Immature natural killer cell (primary cell): ENCODE data around the gene NDFIP2. TPM values are rescaled to one million over a fixed set of nuclear protein-coding genes. Genes with fewer than 3 reads are reported as not detected.
"Not testable (repeated sequence)": the region's sequence is repeated elsewhere in the genome, so short reads cannot be mapped to it uniquely, and the experiment has no call there.

ENCODE experiments used
- DNase-seq, 3 donors: peaks; one replicate each; pipeline ENCODE4 v3.0.0; 2022; ENCODE audit warnings: mixed read lengths in 1 of 3
- H3K27ac Mint-ChIP-seq, 6 donors: one replicate each; pipeline ENCODE4 v1.8.0; 2020; ENCODE audit warnings: mixed read lengths in 6 of 6, mild to moderate bottlenecking in 5 of 6, inconsistent platforms in 4 of 6, moderate library complexity in 3 of 6
- H3K27me3 Mint-ChIP-seq, 3 donors: one replicate each; pipeline ENCODE4 v1.8.0; 2020 to 2021; ENCODE audit warnings: low read depth in 3 of 3, mild to moderate bottlenecking in 3 of 3, mixed read lengths in 3 of 3, moderate library complexity in 3 of 3, inconsistent platforms in 1 of 3
- H3K36me3 Mint-ChIP-seq, 3 donors: one replicate each; pipeline ENCODE4 v1.8.0; 2020; ENCODE audit warnings: mixed read lengths in 3 of 3, inconsistent platforms in 2 of 3, mild to moderate bottlenecking in 2 of 3
- H3K4me1 Mint-ChIP-seq, 2 donors: one replicate each; pipeline ENCODE4 v1.8.0; 2020; ENCODE audit warnings: inconsistent platforms in 2 of 2, mild to moderate bottlenecking in 2 of 2, mixed read lengths in 2 of 2, moderate library complexity in 1 of 2
- H3K4me3 Mint-ChIP-seq, 5 donors: one replicate each; pipeline ENCODE4 v1.8.0; 2020; ENCODE audit warnings: mild to moderate bottlenecking in 5 of 5, mixed read lengths in 5 of 5, inconsistent platforms in 3 of 5, moderate library complexity in 3 of 5
- H3K9me3 Mint-ChIP-seq, 6 donors: one replicate each; pipeline ENCODE4 v1.8.0; 2020; ENCODE audit warnings: mild to moderate bottlenecking in 6 of 6, mixed read lengths in 6 of 6, inconsistent platforms in 4 of 6, moderate library complexity in 3 of 6
- polyA plus RNA-seq, 3 donors: library from polyadenylated mRNA; unstranded; fragments of 300-500 nt; fragmentation: Illumina TruSeq; gene quantifications; one replicate each; pipeline ENCODE4 v1.2.3, GENCODE V29; 2021

NDFIP2 gene
- polyA plus RNA-seq, 3 donors from 2014 or later, result 2.6 to 6.1 (median 5.6) TPM

DNA sequence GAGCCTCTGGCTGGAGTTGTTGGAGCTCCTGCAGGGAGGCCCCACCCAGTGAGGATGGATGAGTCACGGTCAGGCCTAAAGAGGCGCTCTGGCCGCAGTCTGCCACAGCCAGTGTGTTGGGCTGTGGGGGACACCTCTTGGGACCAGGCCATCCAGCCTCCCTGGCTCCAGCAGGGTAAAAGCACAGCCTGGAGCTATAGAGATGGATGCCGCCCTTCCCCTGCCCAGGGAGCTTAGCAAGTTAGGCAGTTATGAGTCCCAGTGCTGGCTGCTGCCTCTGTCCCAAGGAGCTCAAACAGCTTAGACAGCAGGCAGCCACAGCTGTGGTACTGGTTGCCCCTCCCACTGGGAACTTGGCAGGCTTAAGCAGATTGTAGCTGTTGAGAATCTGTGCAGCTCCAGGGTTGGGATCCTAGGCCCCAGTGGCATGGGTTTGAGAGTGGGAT lies 100.9 kb downstream of the NDFIP2 start:
- H3K27ac Mint-ChIP-seq, result no peak overlapping the region
- H3K4me1 Mint-ChIP-seq, result no peaks in the 10 kb centered on the region
- no peak overlapping the region for H3K4me3 Mint-ChIP-seq
- H3K27me3 Mint-ChIP-seq, result peaks cover 1 to 3% (median 2%) of the 10 kb centered on the region in 3 donors
- no peaks in the 10 kb centered on the region for H3K36me3 Mint-ChIP-seq
- DNase-seq, result no peak
- peaks cover 2 to 13% (median 5%) of the 10 kb centered on the region in 6 donors for H3K9me3 Mint-ChIP-seq

DNA sequence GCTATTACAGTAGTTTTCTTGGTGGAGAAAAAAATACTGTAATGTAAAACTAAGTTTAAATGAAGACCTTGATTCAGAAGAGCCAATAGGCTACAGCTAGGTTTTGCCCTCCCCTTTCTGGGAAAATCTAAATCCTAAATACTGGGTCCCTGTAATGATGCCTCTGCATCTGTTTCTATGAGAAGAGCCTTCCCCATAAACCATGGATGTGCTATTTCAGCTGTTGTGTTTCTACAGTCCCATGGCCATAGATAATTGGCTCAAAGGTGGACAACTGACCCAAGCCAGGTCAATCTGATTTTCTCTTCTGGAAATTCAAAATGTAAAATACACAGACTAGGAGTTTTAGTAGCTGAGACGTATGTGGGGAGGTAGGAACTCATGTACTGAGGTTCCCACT lies 101.9 kb downstream of the NDFIP2 start:
- Mint-ChIP-seq H3K4me3 (no peak overlapping the region), H3K9me3 (peaks cover 0 to 6% (median 2%) of the 10 kb centered on the region in 6 donors), H3K4me1 (no peaks in the 10 kb centered on the region), H3K27me3 (peaks cover 0 to 3% (median 2%) of the 10 kb centered on the region in 3 donors), H3K36me3 (no peaks in the 10 kb centered on the region), H3K27ac (no peak overlapping the region)
- no peak for DNase-seq

DNA sequence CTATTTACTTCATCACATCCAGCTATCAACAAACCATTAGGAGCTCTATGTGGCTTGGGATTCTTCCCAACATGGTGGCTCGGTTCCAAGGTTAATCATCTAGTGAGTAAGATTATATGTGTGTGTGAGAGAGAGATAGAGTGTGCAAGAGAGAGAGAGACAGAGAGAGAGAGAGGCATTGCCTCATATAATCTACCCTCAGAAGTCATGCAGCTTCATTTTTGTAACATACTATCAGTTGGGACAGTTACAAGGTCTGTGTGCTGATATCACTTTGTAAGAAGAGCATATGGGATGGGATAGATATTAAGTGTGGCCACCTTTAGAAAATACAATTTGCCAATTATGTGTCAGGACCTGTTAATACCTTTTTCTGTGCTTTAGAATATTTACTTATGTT lies 104.1 kb downstream of the NDFIP2 start:
- H3K9me3 Mint-ChIP-seq, result peaks cover 0 to 14% (median 4%) of the 10 kb centered on the region in 6 donors
- no peak overlapping the region for H3K27ac Mint-ChIP-seq
- peaks cover 0 to 4% (median 3%) of the 10 kb centered on the region in 3 donors for H3K27me3 Mint-ChIP-seq
- H3K4me1 Mint-ChIP-seq, result no peaks in the 10 kb centered on the region
- no peak overlapping the region for H3K4me3 Mint-ChIP-seq
- DNase-seq, result no peak
- H3K36me3 Mint-ChIP-seq, result no peaks in the 10 kb centered on the region

DNA sequence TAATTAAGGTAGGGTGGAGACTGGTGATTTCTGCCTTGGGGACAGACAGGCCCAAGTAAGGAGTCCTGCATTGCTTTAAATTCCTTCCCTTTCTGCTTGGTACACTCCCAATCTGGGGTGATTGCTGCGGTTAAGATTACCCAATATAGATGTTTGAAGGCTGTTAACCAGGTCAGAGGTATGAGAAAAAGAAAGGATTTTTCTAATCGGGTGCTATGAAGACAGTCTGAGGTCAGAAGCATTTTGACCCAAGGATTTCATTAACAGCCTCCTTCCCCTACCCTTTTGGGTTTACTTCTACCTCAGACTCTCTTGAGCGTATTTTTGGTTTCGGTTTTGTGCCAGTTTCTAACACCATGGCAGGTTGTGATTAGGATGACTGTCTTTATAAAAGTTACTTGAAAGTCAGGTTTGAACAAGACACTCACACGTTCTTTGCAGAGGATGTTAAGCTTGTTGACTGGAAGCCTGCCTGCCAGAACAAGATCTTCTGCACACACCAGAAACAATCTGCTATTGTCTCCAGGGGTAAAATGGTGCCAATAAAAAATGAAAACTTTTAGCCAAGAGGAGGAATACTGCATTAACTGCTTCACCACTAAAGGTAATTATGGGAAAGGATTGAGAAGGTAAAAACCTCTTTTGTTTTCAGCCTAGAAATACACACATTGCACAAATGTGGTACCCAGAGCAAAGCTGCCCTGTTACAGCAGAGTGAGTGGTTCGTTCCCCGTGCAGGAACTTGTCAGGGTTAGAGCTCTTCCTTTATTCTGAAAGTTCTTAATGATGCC lies 108.8 kb downstream of the NDFIP2 start:
- no peak overlapping the region for H3K4me3 Mint-ChIP-seq
- no peaks in the 10 kb centered on the region for H3K36me3 Mint-ChIP-seq

DNA sequence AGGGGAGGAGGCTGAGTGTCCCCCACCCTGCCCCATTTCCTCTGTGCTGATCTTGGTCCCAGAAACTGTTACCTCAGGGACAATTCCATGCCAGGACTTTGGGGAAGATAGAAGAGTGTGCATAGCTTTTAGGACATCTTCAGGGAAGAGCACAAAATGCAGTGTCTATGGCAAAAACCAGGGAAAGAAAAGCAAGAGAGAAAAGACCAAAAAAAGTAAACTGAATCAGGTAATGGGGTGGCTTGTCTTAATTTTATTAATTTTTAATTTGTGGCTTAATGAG lies 109.4 kb downstream of the NDFIP2 start:
- peaks cover 2 to 4% (median 3%) of the 10 kb centered on the region in 3 donors for H3K27me3 Mint-ChIP-seq
- no peak overlapping the region for H3K4me3 Mint-ChIP-seq
- no peak overlapping the region for H3K27ac Mint-ChIP-seq
- peaks cover 0 to 9% (median 5%) of the 10 kb centered on the region in 6 donors for H3K9me3 Mint-ChIP-seq
- H3K4me1 Mint-ChIP-seq, result no peaks in the 10 kb centered on the region
- H3K36me3 Mint-ChIP-seq, result no peaks in the 10 kb centered on the region
- DNase-seq, result no peak

More for the DNA sequence above, 108.8 kb downstream of the NDFIP2 start:
- Mint-ChIP-seq H3K4me1 (no peaks in the 10 kb centered on the region), H3K9me3 (peaks cover 0 to 13% (median 5%) of the 10 kb centered on the region in 6 donors), H3K27me3 (peaks cover 2 to 4% (median 3%) of the 10 kb centered on the region in 3 donors), H3K27ac (no peak overlapping the region)
- no peak for DNase-seq

DNA sequence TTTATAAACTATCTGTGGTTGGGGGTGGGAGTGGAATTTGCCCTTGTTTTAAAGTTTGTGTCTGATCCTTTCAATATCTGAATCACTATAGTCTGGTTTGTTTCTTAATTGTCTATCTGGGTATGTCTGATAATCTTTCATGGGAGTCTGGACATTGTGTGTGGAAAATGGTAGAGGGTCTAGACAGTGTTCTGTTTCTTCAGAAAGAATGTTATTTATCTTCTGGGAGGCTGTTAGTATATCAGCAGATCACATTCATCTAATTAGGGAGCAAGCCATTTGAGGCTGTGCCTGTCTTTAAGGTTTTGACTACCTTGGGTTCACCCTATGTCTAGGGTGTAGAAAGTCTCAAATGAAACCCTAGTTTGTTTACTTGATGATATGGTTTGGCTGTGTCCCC lies 110.5 kb downstream of the NDFIP2 start:
- no peak overlapping the region for H3K27ac Mint-ChIP-seq
- DNase-seq, result no peak

DNA sequence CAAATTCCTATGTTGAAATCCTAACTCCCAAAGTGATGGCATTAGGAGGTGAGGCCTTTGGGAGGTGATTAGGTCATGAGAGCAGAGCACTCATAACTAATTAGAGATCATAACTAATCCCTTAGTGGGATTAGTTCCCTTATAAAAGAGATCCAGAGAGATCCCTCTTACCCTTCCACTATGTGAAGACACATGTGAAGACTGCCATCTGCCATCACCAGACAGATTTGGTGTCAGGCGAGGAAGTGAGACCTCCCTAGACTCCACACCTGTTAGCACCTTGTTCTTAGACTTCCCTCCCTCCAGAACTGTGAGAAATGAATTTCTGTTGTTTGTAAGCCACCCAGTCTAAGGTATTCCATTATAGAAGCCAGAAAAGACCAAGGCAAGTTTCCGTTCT lies 112.2 kb downstream of the NDFIP2 start:
- Mint-ChIP-seq H3K36me3 (no peaks in the 10 kb centered on the region), H3K27ac (no peak overlapping the region), H3K27me3 (peaks cover 1 to 3% (median 2%) of the 10 kb centered on the region in 3 donors), H3K9me3 (peaks cover 0 to 7% (median 3%) of the 10 kb centered on the region in 6 donors), H3K4me3 (no peak overlapping the region), H3K4me1 (no peaks in the 10 kb centered on the region)
- no peak for DNase-seq

More for the DNA sequence above, 110.5 kb downstream of the NDFIP2 start:
- H3K36me3 Mint-ChIP-seq, result no peaks in the 10 kb centered on the region
- peaks cover 0 to 8% (median 5%) of the 10 kb centered on the region in 6 donors for H3K9me3 Mint-ChIP-seq
- H3K4me1 Mint-ChIP-seq, result no peaks in the 10 kb centered on the region
- H3K4me3 Mint-ChIP-seq, result no peak overlapping the region
- H3K27me3 Mint-ChIP-seq, result peaks cover 1 to 3% (median 2%) of the 10 kb centered on the region in 3 donors

DNA sequence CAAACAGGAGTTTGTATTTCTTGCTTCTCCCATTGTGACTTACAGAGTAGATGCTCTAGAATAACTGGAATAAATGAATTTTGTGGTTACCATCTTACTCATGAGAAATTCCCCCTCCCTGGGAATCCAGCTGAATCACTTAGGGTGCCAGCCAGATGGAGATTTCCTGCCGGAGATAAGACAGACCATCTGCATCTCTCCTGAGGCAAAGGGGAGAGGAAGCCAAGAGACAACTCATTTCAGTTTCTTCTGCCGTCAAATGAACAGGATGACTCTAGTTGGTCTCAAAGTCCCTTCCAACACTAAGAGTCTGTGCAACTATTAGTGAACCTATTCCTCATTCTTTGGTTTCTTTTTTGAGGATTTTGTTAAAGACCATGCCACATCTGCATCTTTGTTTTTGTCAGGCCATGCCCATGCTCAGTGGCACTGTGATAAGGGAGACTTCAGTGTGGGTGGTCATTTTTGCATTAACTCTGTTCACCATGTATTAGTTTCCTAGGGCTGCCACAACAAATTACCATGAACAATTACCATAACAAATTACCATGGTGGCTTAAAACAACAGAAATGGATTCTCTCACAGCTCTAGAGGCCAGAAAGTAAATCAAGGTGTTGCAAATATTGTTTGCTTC lies 112.8 kb downstream of the NDFIP2 start:
- Mint-ChIP-seq H3K27ac (no peak overlapping the region), H3K36me3 (no peaks in the 10 kb centered on the region), H3K4me1 (no peaks in the 10 kb centered on the region), H3K9me3 (peaks cover 0 to 4% (median 0%) of the 10 kb centered on the region in 6 donors), H3K27me3 (peaks cover under 1 to 3% (median 1%) of the 10 kb centered on the region in 3 donors), H3K4me3 (no peak overlapping the region)
- no peak for DNase-seq

DNA sequence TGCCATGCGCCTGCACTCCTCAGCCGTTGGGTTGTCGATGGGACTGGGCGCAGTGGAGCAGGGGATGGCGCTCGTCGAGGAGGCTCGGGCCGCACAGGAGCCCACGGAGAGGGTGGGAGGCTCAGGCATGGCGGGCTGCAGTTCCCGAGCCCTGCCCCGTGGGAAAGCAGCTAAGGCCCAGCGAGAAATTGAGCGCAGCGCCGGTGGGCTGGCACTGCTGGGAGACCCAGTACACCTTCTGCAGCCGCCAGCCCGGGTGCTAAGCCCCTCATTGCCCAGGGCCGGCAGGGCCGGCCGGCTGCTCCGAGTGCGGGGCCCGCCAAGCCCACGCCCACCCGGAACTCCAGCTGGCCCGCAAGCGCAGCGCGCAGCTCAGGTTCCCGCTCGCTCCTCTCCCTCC lies 119.2 kb downstream of the NDFIP2 start:
- not testable (repeated sequence) for H3K4me1 Mint-ChIP-seq, H3K27ac Mint-ChIP-seq, DNase-seq, H3K9me3 Mint-ChIP-seq, H3K4me3 Mint-ChIP-seq, H3K36me3 Mint-ChIP-seq, H3K27me3 Mint-ChIP-seq

DNA sequence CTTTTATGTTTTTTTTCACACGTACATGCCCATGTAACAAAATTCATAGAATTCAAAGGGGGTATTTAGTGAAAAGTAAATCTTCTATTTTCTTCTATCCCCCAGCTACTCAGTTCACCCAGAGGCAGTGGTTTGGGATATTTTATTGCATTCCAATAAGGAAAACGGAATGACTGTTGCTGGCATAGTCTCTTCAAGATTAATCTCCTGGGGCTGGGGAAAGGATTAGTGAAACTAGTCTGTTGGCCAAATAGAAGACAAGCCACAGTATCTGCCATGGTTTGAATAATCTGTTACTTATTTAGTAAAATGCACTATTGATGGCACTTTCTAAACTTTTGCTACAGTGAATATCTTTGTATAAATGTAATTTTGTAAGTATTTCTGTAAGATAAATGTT lies 122.0 kb downstream of the NDFIP2 start:
- no peak for DNase-seq
- peaks cover 0 to 3% (median 0%) of the 10 kb centered on the region in 3 donors for H3K27me3 Mint-ChIP-seq

DNA sequence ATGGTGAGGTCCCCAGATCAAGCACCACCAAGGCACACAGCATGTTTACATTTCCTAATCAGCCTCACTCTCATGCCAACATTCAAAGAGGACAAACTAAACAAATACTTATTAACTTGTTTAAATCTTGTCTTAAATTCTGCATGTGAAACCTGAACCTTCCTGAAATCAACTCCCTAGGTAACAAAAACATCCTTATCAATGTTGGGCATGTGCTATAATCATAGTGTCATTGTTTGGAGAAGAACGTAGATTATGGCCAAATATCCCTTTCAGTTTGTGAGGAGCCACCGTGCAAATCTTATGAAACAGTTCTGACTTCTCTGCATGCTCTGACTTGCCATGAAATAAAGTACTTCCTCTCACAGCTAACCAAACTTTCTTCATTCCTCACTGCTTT lies 123.8 kb downstream of the NDFIP2 start:
- H3K4me3 Mint-ChIP-seq, result no peak overlapping the region
- no peaks in the 10 kb centered on the region for H3K4me1 Mint-ChIP-seq
- DNase-seq, result no peak
- H3K27me3 Mint-ChIP-seq, result peaks cover 2 to 3% (median 3%) of the 10 kb centered on the region in 3 donors
- no peak overlapping the region for H3K27ac Mint-ChIP-seq
- no peaks in the 10 kb centered on the region for H3K36me3 Mint-ChIP-seq
- peaks cover 0 to 6% (median 2%) of the 10 kb centered on the region in 6 donors for H3K9me3 Mint-ChIP-seq

More for the DNA sequence above, 122.0 kb downstream of the NDFIP2 start:
- Mint-ChIP-seq H3K4me3 (no peak overlapping the region), H3K27ac (no peak overlapping the region), H3K9me3 (peaks cover 0 to 5% (median 1%) of the 10 kb centered on the region in 6 donors), H3K36me3 (no peaks in the 10 kb centered on the region), H3K4me1 (no peaks in the 10 kb centered on the region)

Other genes starting within 250 kb of the NDFIP2 start
- 10 to 100 TPM in 1 of 3 donors, 1 to 10 TPM in 2; 5.4 to 11.9 (median 6.2) TPM for gene RBM26, start 74.9 kb upstream of the NDFIP2 start, polyA plus RNA-seq